ENCODE data around the gene CAND1.

GRCh38 chr12:67327466-67327865 is 58.3 kb downstream of the CAND1 start:
- TF ChIP-seq POLR2A (IDR thresholded peaks at IDR 0.05), result no peak
- no peak for TF ChIP-seq CTCF (IDR thresholded peaks at IDR 0.05)
- no peak for TF ChIP-seq POLR2AphosphoS5 (IDR thresholded peaks at IDR 0.05)
